Fibroblast of lung (primary cell): ENCODE data around the gene LCA5.

Source experiments
- EZH2 ChIP-seq: IDR thresholded peaks from 2 replicates; pipeline ENCODE4 v1.5.1; 2012; ENCODE audit warnings: low read length, control low read depth, mild to moderate bottlenecking; ENCODE audit errors: missing control alignments
- TF ChIP-seq, protein P1 (sequence below), 2 donors: IDR thresholded peaks in 1 of 2; conservative IDR thresholded peaks in 1 of 2; 1 replicate in 1 of 2; 2 replicates in 1 of 2; pipeline ENCODE4 v1.5.1; 2011 to 2012; ENCODE audit warnings: low read length in 2 of 2, control low read depth in 1 of 2, inconsistent platforms in 1 of 2, low read depth in 1 of 2, mild to moderate bottlenecking in 1 of 2

DNA sequence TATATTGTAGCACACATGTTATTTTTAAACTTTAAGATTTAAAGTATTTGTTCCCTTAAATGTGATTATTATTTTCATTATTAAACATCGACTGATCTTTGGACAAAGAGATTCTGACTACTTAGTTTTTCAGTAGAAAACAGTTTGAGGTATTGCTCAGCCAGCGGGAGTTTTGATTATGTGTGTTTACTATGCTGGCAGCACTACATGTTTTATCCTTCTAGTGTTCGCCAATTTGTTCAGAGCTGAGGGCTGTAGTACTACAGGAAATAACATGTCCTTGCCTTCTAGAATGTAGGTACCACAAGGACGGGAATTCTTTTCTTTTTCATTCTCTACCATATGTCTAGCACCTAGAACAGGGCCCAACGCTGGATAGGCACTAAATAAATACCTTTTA is 11.1 kb upstream of the LCA5 start:
- TF ChIP-seq, protein P1, sequence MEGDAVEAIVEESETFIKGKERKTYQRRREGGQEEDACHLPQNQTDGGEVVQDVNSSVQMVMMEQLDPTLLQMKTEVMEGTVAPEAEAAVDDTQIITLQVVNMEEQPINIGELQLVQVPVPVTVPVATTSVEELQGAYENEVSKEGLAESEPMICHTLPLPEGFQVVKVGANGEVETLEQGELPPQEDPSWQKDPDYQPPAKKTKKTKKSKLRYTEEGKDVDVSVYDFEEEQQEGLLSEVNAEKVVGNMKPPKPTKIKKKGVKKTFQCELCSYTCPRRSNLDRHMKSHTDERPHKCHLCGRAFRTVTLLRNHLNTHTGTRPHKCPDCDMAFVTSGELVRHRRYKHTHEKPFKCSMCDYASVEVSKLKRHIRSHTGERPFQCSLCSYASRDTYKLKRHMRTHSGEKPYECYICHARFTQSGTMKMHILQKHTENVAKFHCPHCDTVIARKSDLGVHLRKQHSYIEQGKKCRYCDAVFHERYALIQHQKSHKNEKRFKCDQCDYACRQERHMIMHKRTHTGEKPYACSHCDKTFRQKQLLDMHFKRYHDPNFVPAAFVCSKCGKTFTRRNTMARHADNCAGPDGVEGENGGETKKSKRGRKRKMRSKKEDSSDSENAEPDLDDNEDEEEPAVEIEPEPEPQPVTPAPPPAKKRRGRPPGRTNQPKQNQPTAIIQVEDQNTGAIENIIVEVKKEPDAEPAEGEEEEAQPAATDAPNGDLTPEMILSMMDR (conservative IDR thresholded peaks at IDR 0.05 in 1 of 2, IDR thresholded peaks at IDR 0.05 in 1 of 2; ENCODE audit: low read depth in 1 of 2, low read length in 2 of 2) = no peak
- no peak for TF ChIP-seq EZH2
